ENCODE data around the gene TEX52. TPM values are rescaled to one million over a fixed set of nuclear protein-coding genes. Genes with fewer than 3 reads are reported as not detected.

TEX52 gene
- total and polyA plus RNA-seq, 2 of the 13 experiments (the other 11 are each of a cell fraction or from before 2014, with no cell fraction given), result 0.05 TPM; not detected in 1

- TF ChIP-seq ZKSCAN1 (IDR thresholded peaks at IDR 0.05; ENCODE audit: low read length), result no peak
- TF ChIP-seq, protein P1, sequence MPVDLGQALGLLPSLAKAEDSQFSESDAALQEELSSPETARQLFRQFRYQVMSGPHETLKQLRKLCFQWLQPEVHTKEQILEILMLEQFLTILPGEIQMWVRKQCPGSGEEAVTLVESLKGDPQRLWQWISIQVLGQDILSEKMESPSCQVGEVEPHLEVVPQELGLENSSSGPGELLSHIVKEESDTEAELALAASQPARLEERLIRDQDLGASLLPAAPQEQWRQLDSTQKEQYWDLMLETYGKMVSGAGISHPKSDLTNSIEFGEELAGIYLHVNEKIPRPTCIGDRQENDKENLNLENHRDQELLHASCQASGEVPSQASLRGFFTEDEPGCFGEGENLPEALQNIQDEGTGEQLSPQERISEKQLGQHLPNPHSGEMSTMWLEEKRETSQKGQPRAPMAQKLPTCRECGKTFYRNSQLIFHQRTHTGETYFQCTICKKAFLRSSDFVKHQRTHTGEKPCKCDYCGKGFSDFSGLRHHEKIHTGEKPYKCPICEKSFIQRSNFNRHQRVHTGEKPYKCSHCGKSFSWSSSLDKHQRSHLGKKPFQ (CRISPR knock-in tag; IDR thresholded peaks at IDR 0.05; ENCODE audit: insufficient replicate concordance), result no peak
- TF ChIP-seq NPAS2 (CRISPR knock-in tag; IDR thresholded peaks at IDR 0.05; ENCODE audit: borderline replicate concordance), result no peak
- TF ChIP-seq ZFP36 (IDR thresholded peaks at IDR 0.05; ENCODE audit: borderline replicate concordance, low read depth, low read length, partially characterized antibody), result no peak
- no peak for TF ChIP-seq RFX5 (IDR thresholded peaks at IDR 0.05; ENCODE audit: low read depth, low read length)
- TF ChIP-seq CBFB (CRISPR knock-in tag; IDR thresholded peaks at IDR 0.05), result no peak
- no peak for TF ChIP-seq LRRFIP1 (CRISPR knock-in tag; conservative IDR thresholded peaks at IDR 0.05)
- TF ChIP-seq ZNF256 (CRISPR knock-in tag; conservative IDR thresholded peaks at IDR 0.05), result no peak
- no peak for TF ChIP-seq MAFK (conservative IDR thresholded peaks at IDR 0.05 in 1 of 2, IDR thresholded peaks at IDR 0.05 in 1 of 2; ENCODE audit: low read length in 2 of 2)
- TF ChIP-seq, protein P2, sequence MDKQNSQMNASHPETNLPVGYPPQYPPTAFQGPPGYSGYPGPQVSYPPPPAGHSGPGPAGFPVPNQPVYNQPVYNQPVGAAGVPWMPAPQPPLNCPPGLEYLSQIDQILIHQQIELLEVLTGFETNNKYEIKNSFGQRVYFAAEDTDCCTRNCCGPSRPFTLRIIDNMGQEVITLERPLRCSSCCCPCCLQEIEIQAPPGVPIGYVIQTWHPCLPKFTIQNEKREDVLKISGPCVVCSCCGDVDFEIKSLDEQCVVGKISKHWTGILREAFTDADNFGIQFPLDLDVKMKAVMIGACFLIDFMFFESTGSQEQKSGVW (CRISPR knock-in tag; IDR thresholded peaks at IDR 0.05; ENCODE audit: borderline replicate concordance), result no peak
- TF ChIP-seq GLI4 (CRISPR knock-in tag; IDR thresholded peaks at IDR 0.05; ENCODE audit: borderline replicate concordance), result no peak
- TF ChIP-seq SALL1 (CRISPR knock-in tag; IDR thresholded peaks at IDR 0.05), result no peak
- TF ChIP-seq TSC22D2 (CRISPR knock-in tag; IDR thresholded peaks at IDR 0.05; ENCODE audit: borderline replicate concordance), result no peak
- TF ChIP-seq, protein P3, sequence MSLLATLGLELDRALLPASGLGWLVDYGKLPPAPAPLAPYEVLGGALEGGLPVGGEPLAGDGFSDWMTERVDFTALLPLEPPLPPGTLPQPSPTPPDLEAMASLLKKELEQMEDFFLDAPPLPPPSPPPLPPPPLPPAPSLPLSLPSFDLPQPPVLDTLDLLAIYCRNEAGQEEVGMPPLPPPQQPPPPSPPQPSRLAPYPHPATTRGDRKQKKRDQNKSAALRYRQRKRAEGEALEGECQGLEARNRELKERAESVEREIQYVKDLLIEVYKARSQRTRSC (CRISPR knock-in tag; IDR thresholded peaks at IDR 0.05; ENCODE audit: low read depth), result no peak; the same call in 1 of the 2 replicates
- no peak for TF ChIP-seq U2AF1 (optimal IDR thresholded peaks at IDR 0.05; ENCODE audit: low read depth, low read length)
- TF ChIP-seq ZNF766 (CRISPR knock-in tag; IDR thresholded peaks at IDR 0.05; ENCODE audit: borderline replicate concordance), result 0 out of 2 replicates have a peak, but pooled peaks have one; percentile 59
- no peak for TF ChIP-seq ZSCAN20 (CRISPR knock-in tag; IDR thresholded peaks at IDR 0.05; ENCODE audit: borderline replicate concordance)
- TF ChIP-seq, protein P4, sequence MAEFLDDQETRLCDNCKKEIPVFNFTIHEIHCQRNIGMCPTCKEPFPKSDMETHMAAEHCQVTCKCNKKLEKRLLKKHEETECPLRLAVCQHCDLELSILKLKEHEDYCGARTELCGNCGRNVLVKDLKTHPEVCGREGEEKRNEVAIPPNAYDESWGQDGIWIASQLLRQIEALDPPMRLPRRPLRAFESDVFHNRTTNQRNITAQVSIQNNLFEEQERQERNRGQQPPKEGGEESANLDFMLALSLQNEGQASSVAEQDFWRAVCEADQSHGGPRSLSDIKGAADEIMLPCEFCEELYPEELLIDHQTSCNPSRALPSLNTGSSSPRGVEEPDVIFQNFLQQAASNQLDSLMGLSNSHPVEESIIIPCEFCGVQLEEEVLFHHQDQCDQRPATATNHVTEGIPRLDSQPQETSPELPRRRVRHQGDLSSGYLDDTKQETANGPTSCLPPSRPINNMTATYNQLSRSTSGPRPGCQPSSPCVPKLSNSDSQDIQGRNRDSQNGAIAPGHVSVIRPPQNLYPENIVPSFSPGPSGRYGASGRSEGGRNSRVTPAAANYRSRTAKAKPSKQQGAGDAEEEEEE (CRISPR knock-in tag; IDR thresholded peaks at IDR 0.05; ENCODE audit: borderline replicate concordance), result no peak
- 0 out of 2 replicates have a peak, but pooled peaks have one; percentile 32 for TF ChIP-seq FOXJ3 (CRISPR knock-in tag; IDR thresholded peaks at IDR 0.05; ENCODE audit: borderline replicate concordance)
- TF ChIP-seq PHF8 (CRISPR knock-in tag; IDR thresholded peaks at IDR 0.05), result no peak
- TF ChIP-seq, protein P5, sequence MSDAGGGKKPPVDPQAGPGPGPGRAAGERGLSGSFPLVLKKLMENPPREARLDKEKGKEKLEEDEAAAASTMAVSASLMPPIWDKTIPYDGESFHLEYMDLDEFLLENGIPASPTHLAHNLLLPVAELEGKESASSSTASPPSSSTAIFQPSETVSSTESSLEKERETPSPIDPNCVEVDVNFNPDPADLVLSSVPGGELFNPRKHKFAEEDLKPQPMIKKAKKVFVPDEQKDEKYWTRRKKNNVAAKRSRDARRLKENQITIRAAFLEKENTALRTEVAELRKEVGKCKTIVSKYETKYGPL (CRISPR knock-in tag; IDR thresholded peaks at IDR 0.05), result no peak
Measured at GRCh38 chr12:2877953-2878732, 21.3 kb upstream of the TEX52 start (continued).

All from HepG2 (cell line).